Brain microvascular endothelial cell (primary cell): ENCODE data around the gene SSC4D.
A peak's percentile ranks its signal among the peaks of the same experiment; 100 is the strongest.

Experiments
- DNase-seq: peaks from one replicate; pipeline ENCODE4 v3.0.0-alpha.2; 2020
- H3K27ac ChIP-seq: fragments of 250-450 bp; sonication (Bioruptor Pico); 2 replicates; pipeline ENCODE4 v1.5.1; 2020; ENCODE audit warnings: mild to moderate bottlenecking, moderate library complexity
- H3K27me3 ChIP-seq: fragments of 250-450 bp; sonication (Bioruptor Pico); replicated peaks from 2 replicates; pipeline ENCODE4 v1.5.1; 2020; ENCODE audit warnings: mild to moderate bottlenecking
- H3K36me3 ChIP-seq: fragments of 250-450 bp; sonication (Bioruptor Pico); replicated peaks from 2 replicates; pipeline ENCODE4 v1.5.1; 2020; ENCODE audit warnings: mild to moderate bottlenecking
- H3K4me3 ChIP-seq: 2 replicates; pipeline ENCODE4 v1.5.1; 2011; ENCODE audit warnings: low read depth, mild to moderate bottlenecking, control low read depth, low read length, moderate library complexity
- in situ Hi-C: cut with HindIII; loops from 2 replicates; pipeline ENCODE4 v1.10.0; 2017; ENCODE audit warnings: low sequenced_read_pairs, low pct_ligation_motif_present
- TF ChIP-seq, protein P1 (sequence below): IDR thresholded peaks from 2 replicates; pipeline ENCODE4 v1.5.1; 2011; ENCODE audit warnings: low read depth, mild to moderate bottlenecking, moderate library complexity, low read length, control low read depth, inconsistent platforms; ENCODE audit errors: missing control alignments

The SSC4D gene

DNA sequence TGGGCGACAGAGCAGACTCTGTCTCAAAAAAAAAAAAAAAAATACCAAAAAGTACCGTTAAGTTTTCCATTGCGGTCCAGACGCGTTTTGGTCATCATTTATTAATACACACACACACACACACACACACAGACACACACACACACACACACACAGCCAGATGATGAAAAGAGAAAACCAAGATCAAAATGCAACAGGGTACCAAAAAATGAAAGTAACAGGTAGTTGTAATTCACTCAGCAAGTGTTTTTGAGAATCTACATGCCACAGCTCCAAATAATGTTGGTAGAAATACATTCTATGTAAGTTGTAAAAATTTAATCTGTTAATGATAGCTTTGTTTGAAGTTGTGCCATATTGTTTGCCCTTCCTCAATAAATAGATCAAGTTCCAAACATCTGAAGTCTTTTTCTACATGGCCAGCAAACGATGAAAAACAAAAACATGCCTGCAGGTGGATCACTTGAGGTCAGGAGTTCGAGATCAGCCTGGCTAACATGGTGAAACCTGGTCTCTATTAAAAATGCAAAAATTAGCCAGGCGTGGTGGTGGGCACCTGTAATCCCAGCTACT, 60.1 kb downstream of the SSC4D start:
- H3K27me3 ChIP-seq = no peaks in the 10 kb centered on the region
- H3K36me3 ChIP-seq = peaks cover 45% of the 10 kb centered on the region
- TF ChIP-seq, protein P1, sequence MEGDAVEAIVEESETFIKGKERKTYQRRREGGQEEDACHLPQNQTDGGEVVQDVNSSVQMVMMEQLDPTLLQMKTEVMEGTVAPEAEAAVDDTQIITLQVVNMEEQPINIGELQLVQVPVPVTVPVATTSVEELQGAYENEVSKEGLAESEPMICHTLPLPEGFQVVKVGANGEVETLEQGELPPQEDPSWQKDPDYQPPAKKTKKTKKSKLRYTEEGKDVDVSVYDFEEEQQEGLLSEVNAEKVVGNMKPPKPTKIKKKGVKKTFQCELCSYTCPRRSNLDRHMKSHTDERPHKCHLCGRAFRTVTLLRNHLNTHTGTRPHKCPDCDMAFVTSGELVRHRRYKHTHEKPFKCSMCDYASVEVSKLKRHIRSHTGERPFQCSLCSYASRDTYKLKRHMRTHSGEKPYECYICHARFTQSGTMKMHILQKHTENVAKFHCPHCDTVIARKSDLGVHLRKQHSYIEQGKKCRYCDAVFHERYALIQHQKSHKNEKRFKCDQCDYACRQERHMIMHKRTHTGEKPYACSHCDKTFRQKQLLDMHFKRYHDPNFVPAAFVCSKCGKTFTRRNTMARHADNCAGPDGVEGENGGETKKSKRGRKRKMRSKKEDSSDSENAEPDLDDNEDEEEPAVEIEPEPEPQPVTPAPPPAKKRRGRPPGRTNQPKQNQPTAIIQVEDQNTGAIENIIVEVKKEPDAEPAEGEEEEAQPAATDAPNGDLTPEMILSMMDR = no peak
- no peak overlapping the region for H3K27ac ChIP-seq
- H3K4me3 ChIP-seq = no peak overlapping the region
- in situ Hi-C loops = no loop called here
- no peak for DNase-seq

DNA sequence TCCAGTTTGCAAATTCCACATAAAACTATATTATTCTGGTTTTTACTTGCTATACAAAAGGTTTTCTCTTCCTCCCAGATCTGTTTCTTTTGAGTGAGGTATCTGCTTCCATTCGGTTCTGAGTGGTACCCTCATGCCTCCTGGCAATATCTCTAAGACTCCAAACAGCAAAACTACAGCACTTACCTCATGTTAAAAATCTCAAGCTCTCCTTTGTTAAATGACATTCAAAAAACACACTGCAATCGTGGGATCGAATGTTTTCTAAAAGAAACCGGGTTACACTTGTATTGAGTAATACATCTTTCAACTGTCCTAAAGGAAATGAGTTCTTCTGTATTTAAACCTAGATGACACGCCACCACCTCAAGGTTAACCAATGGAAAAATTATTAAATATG, 61.8 kb downstream of the SSC4D start:
- DNase-seq = no peak
- H3K27ac ChIP-seq = no peak overlapping the region
- TF ChIP-seq, protein P1 = no peak
- no peaks in the 10 kb centered on the region for H3K27me3 ChIP-seq
- H3K4me3 ChIP-seq = no peak overlapping the region
- in situ Hi-C loops = no loop called here
- H3K36me3 ChIP-seq = peaks cover 62% of the 10 kb centered on the region

DNA sequence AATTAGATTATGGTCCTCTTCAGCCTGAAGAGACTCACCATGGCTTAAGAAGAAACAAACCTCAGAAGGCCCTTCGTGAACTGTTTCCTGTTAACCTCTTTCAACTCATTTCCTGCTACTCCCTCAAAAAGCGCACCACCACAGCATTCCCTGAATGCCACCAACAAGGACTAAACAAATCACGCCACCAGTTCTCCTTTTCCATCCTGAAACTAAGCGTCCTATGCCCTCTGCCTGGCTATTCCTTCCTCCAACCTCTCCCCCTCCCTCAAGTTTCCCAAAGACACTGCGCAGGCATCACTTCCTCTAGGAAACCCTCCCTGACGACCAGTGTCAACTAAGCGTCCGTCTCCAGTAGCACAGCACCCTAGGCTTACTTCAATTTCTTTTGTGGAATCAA, 62.7 kb downstream of the SSC4D start:
- Histone ChIP-seq H3K27me3 (no peaks in the 10 kb centered on the region), H3K27ac (peak overlapping the region; percentile 44), H3K36me3 (peaks cover 68% of the 10 kb centered on the region), H3K4me3 (no peak overlapping the region)
- DNase-seq = no peak
- TF ChIP-seq, protein P1 = no peak
- in situ Hi-C loops = no loop called here

- H3K4me3 ChIP-seq = no peak overlapping the region
- peaks cover 68% of the 10 kb centered on the region for H3K36me3 ChIP-seq
- H3K27me3 ChIP-seq = no peaks in the 10 kb centered on the region
- in situ Hi-C loops = no loop called here
- H3K27ac ChIP-seq = peak overlapping the region; percentile 44
- DNase-seq = no peak
- TF ChIP-seq, protein P1 = no peak
These were observed 63.4 kb downstream of the SSC4D start for GRCh38 chr7:76346097-76346496.

- peaks cover 68% of the 10 kb centered on the region for H3K36me3 ChIP-seq
- TF ChIP-seq, protein P1 = no peak
- in situ Hi-C loops = no loop called here
- H3K27ac ChIP-seq = peak overlapping the region; percentile 59
- no peak for DNase-seq
- no peaks in the 10 kb centered on the region for H3K27me3 ChIP-seq
- H3K4me3 ChIP-seq = no peak overlapping the region
These were observed 65.6 kb downstream of the SSC4D start for GRCh38 chr7:76343931-76344321.

DNA sequence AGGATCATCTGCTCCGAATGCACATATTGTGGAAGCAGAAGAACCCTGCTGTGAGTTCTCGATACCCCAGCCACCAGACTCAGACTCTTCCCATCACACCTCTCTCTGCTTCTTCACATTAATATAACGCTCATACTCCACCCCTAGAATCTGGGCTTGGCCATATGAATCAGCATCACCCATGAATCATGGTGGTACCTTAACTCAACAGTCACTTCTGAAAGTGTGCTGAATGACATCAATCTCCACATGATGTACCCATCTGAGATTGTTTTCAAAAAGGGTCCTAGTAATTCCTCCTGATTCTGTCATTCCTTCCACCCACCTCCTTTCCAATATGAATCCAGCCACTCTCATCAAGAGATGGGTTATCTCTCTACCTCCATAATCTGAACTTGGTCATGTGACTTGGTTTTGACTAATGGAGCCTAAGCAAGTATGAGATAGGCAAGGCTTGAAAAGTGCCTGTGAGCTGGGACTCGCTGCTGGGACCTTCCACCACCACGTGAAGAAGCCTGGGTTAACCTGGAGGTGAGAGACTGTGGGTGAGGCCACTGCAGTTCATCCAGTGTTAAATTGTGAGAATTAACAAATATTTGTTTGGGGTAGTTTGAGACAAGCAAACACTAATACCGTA, 66.1 kb downstream of the SSC4D start:
- Histone ChIP-seq H3K4me3 (no peak overlapping the region), H3K27me3 (no peaks in the 10 kb centered on the region), H3K36me3 (peaks cover 66% of the 10 kb centered on the region), H3K27ac (peak overlapping the region; percentile 59)
- TF ChIP-seq, protein P1 = no peak
- in situ Hi-C loops = no loop called here
- peak; percentile 42 for DNase-seq
